Activated CD4-positive, alpha-beta T cell treated with anti-CD3 and anti-CD28 coated beads for 36 hours (primary cell): Measurements from ENCODE around the gene ARNT2. TPM values are rescaled to one million over a fixed set of nuclear protein-coding genes. Genes with fewer than 3 reads are reported as not detected.

Source experiments
- ATAC-seq: fragments of 200-7000 bp; cut with Tn5 transposase; one replicate; pipeline ENCODE4 v1.10.0; 2021; ENCODE audit warnings: mild to moderate bottlenecking, moderate library complexity
- CTCF ChIA-PET: fragments of 350-600 bp; sonication (Branson Sonifier 250); formaldehyde crosslinking; loops from one replicate; lab custom pipeline; 2021; ENCODE audit warnings: antibody characterized with exemption; lab: Charles Lee
- POLR2A ChIA-PET: fragments of 350-600 bp; sonication (Branson Sonifier 250); formaldehyde crosslinking; loops from one replicate; lab custom pipeline; 2021; ENCODE audit warnings: antibody characterized with exemption, inconsistent platforms; lab: Charles Lee
- DNase-seq: peaks from one replicate; pipeline ENCODE4 v3.0.0-alpha.2; 2020
- H3K27ac Mint-ChIP-seq: one replicate; pipeline ENCODE4 v1.8.0; 2021; ENCODE audit warnings: mixed read lengths
- H3K27me3 Mint-ChIP-seq: one replicate; pipeline ENCODE4 v1.8.0; 2021; ENCODE audit warnings: mixed read lengths
- H3K36me3 Mint-ChIP-seq: one replicate; pipeline ENCODE4 v1.8.0; 2021; ENCODE audit warnings: low read depth, mixed read lengths
- H3K4me1 Mint-ChIP-seq: one replicate; pipeline ENCODE4 v1.8.0; 2021; ENCODE audit warnings: mixed read lengths
- H3K4me3 Mint-ChIP-seq: one replicate; pipeline ENCODE4 v1.8.0; 2021; ENCODE audit warnings: mild to moderate bottlenecking, moderate library complexity, mixed read lengths
- H3K9me3 Mint-ChIP-seq: one replicate; pipeline ENCODE4 v1.8.0; 2021; ENCODE audit warnings: low read depth, mixed read lengths
- intact Hi-C, 2 experiments: fragments of 100-400 bp; cut with DNase I in 1 of 2; cut with micrococcal nuclease in 1 of 2; formaldehyde crosslinking; loops; one replicate each; pipeline versions ENCODE4 v1.14.2 to v1.15.1; 2022 to 2024; cut with DNase I, micrococcal nuclease
- total RNA-seq, 2 experiments: library from RNA; stranded (reverse); gene quantifications; one replicate each; pipeline ENCODE4 v1.2.3, GENCODE V29; 2021

ARNT2 gene
- total RNA-seq, 2 experiments from 2014 or later: 0.05 to 0.19 TPM

GRCh38 chr15:80614711-80615360 lies 210.7 kb downstream of the ARNT2 start:
- POLR2A ChIA-PET: no interaction called here

GRCh38 chr15:80615361-80615736 lies 211.2 kb downstream of the ARNT2 start:
- Mint-ChIP-seq H3K4me1 (no peaks in the 10 kb centered on the region), H3K9me3 (no peaks in the 10 kb centered on the region), H3K4me3 (no peak overlapping the region), H3K27me3 (peaks cover 21% of the 10 kb centered on the region), H3K27ac (no peak overlapping the region), H3K36me3 (no peaks in the 10 kb centered on the region)
- POLR2A ChIA-PET: no interaction called here
- ATAC-seq (no peak), DNase-seq (no peak)
- intact Hi-C loops: loop anchor here in 1 of 2 experiments (5.0 kb wide), 1 partner anchor 162 kb away; the partner anchor contains the start of gene CEMIP
- CTCF ChIA-PET: no interaction called here

More at GRCh38 chr15:80614711-80615360, 210.7 kb downstream of the ARNT2 start:
- Mint-ChIP-seq H3K4me1 (no peaks in the 10 kb centered on the region), H3K4me3 (no peak overlapping the region), H3K27me3 (peaks cover 21% of the 10 kb centered on the region), H3K27ac (no peak overlapping the region), H3K36me3 (no peaks in the 10 kb centered on the region), H3K9me3 (no peaks in the 10 kb centered on the region)
- DNase-seq: no peak
- ATAC-seq: no peak
- CTCF ChIA-PET: no interaction called here
- intact Hi-C loops: loop anchor here in 1 of 2 experiments (5.0 kb wide), 1 partner anchor 162 kb away; the partner anchor contains the start of gene CEMIP

GRCh38 chr15:80615783-80616391 lies 211.7 kb downstream of the ARNT2 start:
- Mint-ChIP-seq H3K27me3 (peaks cover 21% of the 10 kb centered on the region), H3K4me1 (no peaks in the 10 kb centered on the region), H3K36me3 (no peaks in the 10 kb centered on the region), H3K9me3 (no peaks in the 10 kb centered on the region), H3K4me3 (no peak overlapping the region), H3K27ac (no peak overlapping the region)
- DNase-seq (no peak), ATAC-seq (no peak)
- intact Hi-C loops: loop anchor here in 1 of 2 experiments (5.0 kb wide), 1 partner anchor 161 kb away; the partner anchor contains the start of gene CEMIP
- ChIA-PET POLR2A (no interaction called here), CTCF (no interaction called here)

GRCh38 chr15:80618685-80619400 lies 214.7 kb downstream of the ARNT2 start:
- no peak overlapping the region for H3K27ac Mint-ChIP-seq
- H3K36me3 Mint-ChIP-seq: no peaks in the 10 kb centered on the region
- CTCF ChIA-PET: no interaction called here
- intact Hi-C loops: loop anchor here in 1 of 2 experiments (5.0 kb wide), 1 partner anchor 158 kb away; the partner anchor contains the start of gene CEMIP
- POLR2A ChIA-PET: no interaction called here
- peaks cover 21% of the 10 kb centered on the region for H3K27me3 Mint-ChIP-seq
- peaks cover 2% of the 10 kb centered on the region for H3K9me3 Mint-ChIP-seq
- H3K4me3 Mint-ChIP-seq: no peak overlapping the region
- no peak for DNase-seq
- ATAC-seq: no peak
- H3K4me1 Mint-ChIP-seq: no peaks in the 10 kb centered on the region

GRCh38 chr15:80619680-80620079 lies 215.5 kb downstream of the ARNT2 start:
- CTCF ChIA-PET: interaction anchor here (1.2 kb wide), 1 partner anchor 157 kb away, joined by 5 read pairs; no protein-coding TSS in a partner anchor
- DNase-seq: no peak
- Mint-ChIP-seq H3K9me3 (peaks cover 2% of the 10 kb centered on the region), H3K36me3 (no peaks in the 10 kb centered on the region), H3K27ac (no peak overlapping the region), H3K4me1 (no peaks in the 10 kb centered on the region), H3K4me3 (no peak overlapping the region), H3K27me3 (peaks cover 21% of the 10 kb centered on the region)
- intact Hi-C loops: loop anchor here in 1 of 2 experiments (5.0 kb wide), 1 partner anchor 158 kb away; the partner anchor contains the start of gene CEMIP
- POLR2A ChIA-PET: no interaction called here
- ATAC-seq: no peak

GRCh38 chr15:80620141-80620540 lies 216.0 kb downstream of the ARNT2 start:
- Mint-ChIP-seq H3K27me3 (peaks cover 20% of the 10 kb centered on the region), H3K4me3 (no peak overlapping the region), H3K4me1 (no peaks in the 10 kb centered on the region), H3K27ac (no peak overlapping the region), H3K36me3 (no peaks in the 10 kb centered on the region), H3K9me3 (peaks cover 2% of the 10 kb centered on the region)
- intact Hi-C loops: no loop called here
- ATAC-seq (no peak), DNase-seq (no peak)
- ChIA-PET CTCF (interaction anchor here (1.2 kb wide), 1 partner anchor 156 kb away, joined by 5 read pairs; no protein-coding TSS in a partner anchor), POLR2A (no interaction called here)

GRCh38 chr15:80620931-80621330 lies 216.7 kb downstream of the ARNT2 start:
- Mint-ChIP-seq H3K4me1 (no peaks in the 10 kb centered on the region), H3K9me3 (peaks cover 2% of the 10 kb centered on the region), H3K27me3 (peaks cover 17% of the 10 kb centered on the region), H3K27ac (no peak overlapping the region), H3K4me3 (no peak overlapping the region), H3K36me3 (no peaks in the 10 kb centered on the region)
- POLR2A ChIA-PET: no interaction called here
- DNase-seq: no peak
- ATAC-seq: no peak
- intact Hi-C loops: no loop called here
- CTCF ChIA-PET: interaction anchor here (1.0 kb wide), 2 partner anchors 13 to 165 kb away, joined by 3 read pairs; no protein-coding TSS in a partner anchor

- no peak overlapping the region for H3K27ac Mint-ChIP-seq
- no peaks in the 10 kb centered on the region for H3K36me3 Mint-ChIP-seq
- ATAC-seq (no peak), DNase-seq (no peak)
- H3K9me3 Mint-ChIP-seq: peaks cover 2% of the 10 kb centered on the region
- H3K4me3 Mint-ChIP-seq: no peak overlapping the region
- H3K4me1 Mint-ChIP-seq: no peaks in the 10 kb centered on the region
- CTCF ChIA-PET: no interaction called here
- no peaks in the 10 kb centered on the region for H3K27me3 Mint-ChIP-seq
- intact Hi-C loops: no loop called here
- POLR2A ChIA-PET: no interaction called here
Observed at GRCh38 chr15:80626643-80627120, 222.5 kb downstream of the ARNT2 start.

- Mint-ChIP-seq H3K27me3 (no peaks in the 10 kb centered on the region), H3K4me3 (no peak overlapping the region), H3K9me3 (no peaks in the 10 kb centered on the region), H3K36me3 (no peaks in the 10 kb centered on the region), H3K4me1 (no peaks in the 10 kb centered on the region), H3K27ac (no peak overlapping the region)
- POLR2A ChIA-PET: no interaction called here
- intact Hi-C loops: no loop called here
- DNase-seq: no peak
- CTCF ChIA-PET: interaction anchor here (0.6 to 1.6 kb wide), 2 partner anchors 147 to 297 kb away, joined by 3 to 4 read pairs; no protein-coding TSS in a partner anchor
- no peak for ATAC-seq
Observed at GRCh38 chr15:80629355-80629754, 225.2 kb downstream of the ARNT2 start.

GRCh38 chr15:80630981-80631380 lies 226.8 kb downstream of the ARNT2 start:
- Mint-ChIP-seq H3K27ac (no peak overlapping the region), H3K4me1 (no peaks in the 10 kb centered on the region), H3K9me3 (no peaks in the 10 kb centered on the region), H3K27me3 (peaks cover 3% of the 10 kb centered on the region), H3K4me3 (no peak overlapping the region), H3K36me3 (no peaks in the 10 kb centered on the region)
- no peak for ATAC-seq
- CTCF ChIA-PET: no interaction called here
- POLR2A ChIA-PET: no interaction called here
- intact Hi-C loops: no loop called here
- DNase-seq: no peak

GRCh38 chr15:80633221-80633620 lies 229.0 kb downstream of the ARNT2 start:
- H3K27me3 Mint-ChIP-seq: peaks cover 3% of the 10 kb centered on the region
- intact Hi-C loops: no loop called here
- POLR2A ChIA-PET: no interaction called here

More at GRCh38 chr15:80633221-80633620, 229.0 kb downstream of the ARNT2 start:
- CTCF ChIA-PET: no interaction called here
- Mint-ChIP-seq H3K4me1 (no peaks in the 10 kb centered on the region), H3K9me3 (no peaks in the 10 kb centered on the region), H3K4me3 (no peak overlapping the region), H3K36me3 (no peaks in the 10 kb centered on the region), H3K27ac (no peak overlapping the region)
- no peak for ATAC-seq
- DNase-seq: no peak
